DND-41 (cell line): ENCODE measurements around the gene CHIT1.

Experiments used
- CTCF ChIP-seq: IDR thresholded peaks from 2 replicates; pipeline ENCODE4 v1.5.1; 2012; ENCODE audit warnings: borderline replicate concordance, low read length, moderate library complexity, mild to moderate bottlenecking; ENCODE audit not compliant: poor library complexity, severe bottlenecking; ENCODE audit errors: extremely low read depth
- EZH2 ChIP-seq: IDR thresholded peaks from 3 replicates; pipeline ENCODE4 v1.6.1; 2012; ENCODE audit warnings: borderline replicate concordance, low read depth, mild to moderate bottlenecking, moderate library complexity, low read length, inconsistent platforms; ENCODE audit not compliant: severe bottlenecking

GRCh38 chr1:203170625-203171330 is 58.7 kb downstream of the CHIT1 start:
- TF ChIP-seq CTCF (no peak), EZH2 (no peak)
